ENCODE results near the gene PLAC8. TPM values are rescaled to one million over a fixed set of nuclear protein-coding genes. Genes with fewer than 3 reads are reported as not detected.
"Not testable (repeated sequence)": the region's sequence is repeated elsewhere in the genome, so short reads cannot be mapped to it uniquely, and the experiment has no call there.

PLAC8 gene
- total RNA-seq, 2 experiments from 2014 or later, result 395 to 418 TPM

GRCh38 chr4:83046693-83047473 lies 67.6 kb downstream of the PLAC8 start:
- Mint-ChIP-seq H3K4me3 (no peak overlapping the region), H3K36me3 (ENCODE audit: low read depth) (peaks cover 23% of the 10 kb centered on the region), H3K27ac (no peak overlapping the region), H3K4me1 (peaks cover 13% of the 10 kb centered on the region), H3K9me3 (no peaks in the 10 kb centered on the region), H3K27me3 (no peaks in the 10 kb centered on the region)
- ChIA-PET CTCF (interaction anchor here (0.7 to 1.8 kb wide), 3 partner anchors 12 to 363 kb away, joined by 3 to 5 read pairs (median 4); partner anchors contain the start of gene COPS4), POLR2A (no interaction called here)
- no peak for DNase-seq

- no peak overlapping the region for H3K27ac Mint-ChIP-seq
- no peak for DNase-seq
- H3K27me3 Mint-ChIP-seq, result no peaks in the 10 kb centered on the region
- no peaks in the 10 kb centered on the region for H3K9me3 Mint-ChIP-seq
- ChIA-PET CTCF (interaction anchor here (1.0 kb wide), 1 partner anchor 9 kb away, joined by 3 read pairs; the partner anchor contains the start of gene COPS4), POLR2A (no interaction called here)
- H3K36me3 Mint-ChIP-seq (ENCODE audit: low read depth), result peaks cover 21% of the 10 kb centered on the region
- no peak overlapping the region for H3K4me3 Mint-ChIP-seq
- H3K4me1 Mint-ChIP-seq, result peaks cover 22% of the 10 kb centered on the region
These were observed 70.6 kb downstream of the PLAC8 start for GRCh38 chr4:83043801-83044407.

- H3K36me3 Mint-ChIP-seq (ENCODE audit: low read depth), result peaks cover 22% of the 10 kb centered on the region
- H3K9me3 Mint-ChIP-seq, H3K27ac Mint-ChIP-seq, H3K27me3 Mint-ChIP-seq, H3K4me3 Mint-ChIP-seq, DNase-seq, POLR2A ChIA-PET: not testable (repeated sequence)
- peaks cover 26% of the 10 kb centered on the region for H3K4me1 Mint-ChIP-seq
- CTCF ChIA-PET, result interaction anchor here (1.0 kb wide), 1 partner anchor 8 kb away, joined by 3 read pairs; the partner anchor contains the start of gene COPS4
These were observed 71.4 kb downstream of the PLAC8 start for GRCh38 chr4:83043157-83043556.

- Mint-ChIP-seq H3K27me3 (no peaks in the 10 kb centered on the region), H3K27ac (no peak overlapping the region), H3K36me3 (ENCODE audit: low read depth) (peaks cover 22% of the 10 kb centered on the region), H3K4me3 (no peak overlapping the region), H3K4me1 (peaks cover 43% of the 10 kb centered on the region), H3K9me3 (no peaks in the 10 kb centered on the region)
- ChIA-PET CTCF (interaction anchor here (0.5 to 5.5 kb wide), 2 partner anchors 28 to 101 kb away, joined by 3 to 21 read pairs; no protein-coding TSS in a partner anchor), POLR2A (no interaction called here)
- no peak for DNase-seq
These were observed 74.3 kb downstream of the PLAC8 start for GRCh38 chr4:83040269-83040668.

Other genes with a start within 250 kb of the PLAC8 start
- gene SEC31A, start 223.6 kb downstream of the PLAC8 start, total RNA-seq, result 100 to 1,000 TPM; 131 to 154 TPM
- gene THAP9, start 214.0 kb downstream of the PLAC8 start, total RNA-seq, result 1 to 10 TPM; 3.9 to 4.4 TPM
- 10 to 100 TPM; 39.1 to 48.1 TPM for gene LIN54, start 103.9 kb downstream of the PLAC8 start, total RNA-seq
- gene COPS4, start 79.5 kb downstream of the PLAC8 start, total RNA-seq, result 10 to 100 TPM; 28.0 to 29.3 TPM
- 10 to 100 TPM; 16.2 to 17.9 TPM for gene COQ2, start 170.1 kb upstream of the PLAC8 start, total RNA-seq
- gene HPSE, start 220.1 kb upstream of the PLAC8 start, total RNA-seq, result 10 to 100 TPM; 24.6 to 26.1 TPM

Measured in activated CD4-positive, alpha-beta T cell treated with anti-CD3 and anti-CD28 coated beads, Interleukin-2, amount 10 ng/mL, durations not matched to agents 7 days and 5 days (primary cell).